Upper lobe of left lung (tissue), 6 donors: ENCODE data around the gene RFTN2. TPM values are rescaled to one million over a fixed set of nuclear protein-coding genes. Genes with fewer than 3 reads are reported as not detected.

Experiments
- ATAC-seq, 2 donors: fragments of 200-7000 bp; cut with Tn5 transposase; one replicate each; pipeline ENCODE4 v1.9.1; 2022; ENCODE audit warnings: mild to moderate bottlenecking in 2 of 2, moderate library complexity in 2 of 2; ENCODE audit not compliant: low FRiP score in 2 of 2
- DNase-seq, 2 donors: peaks; one replicate each; pipeline ENCODE4 v3.0.0-alpha.2; 2019 to 2020
- H3K27ac ChIP-seq, 4 donors: fragments of 200-600 bp; sonication (generic); one replicate each; pipeline ENCODE4 v1.5.1; 2016 to 2019
- H3K27me3 ChIP-seq, 4 donors: fragments of 200-600 bp; sonication (generic); one replicate each; pipeline ENCODE4 v1.5.1; 2017 to 2019
- H3K36me3 ChIP-seq, 4 donors: fragments of 200-600 bp; sonication (generic); one replicate each; pipeline ENCODE4 v1.5.1; 2016 to 2019
- H3K4me1 ChIP-seq, 4 donors: fragments of 200-600 bp; sonication (generic); one replicate each; pipeline ENCODE4 v1.5.1; 2018 to 2019
- H3K4me3 ChIP-seq, 4 donors: fragments of 200-600 bp; sonication (generic); one replicate each; pipeline ENCODE4 v1.5.1; 2017 to 2019; ENCODE audit warnings: mild to moderate bottlenecking in 2 of 4, moderate library complexity in 1 of 4
- H3K9me3 ChIP-seq, 4 donors: fragments of 200-600 bp; sonication (generic); one replicate each; pipeline ENCODE4 v1.5.1; 2018 to 2019
- EP300 ChIP-seq, 4 donors: sonication (generic); formaldehyde crosslinking; IDR thresholded peaks; one replicate each; pipeline ENCODE4 v1.5.1; 2017; ENCODE audit warnings: antibody characterized with exemption in 4 of 4, control low read depth in 2 of 4
- POLR2A ChIP-seq, 4 donors: fragments of 450-650 bp; IDR thresholded peaks; one replicate each; pipeline ENCODE4 v1.5.1; 2016 to 2017; ENCODE audit warnings: antibody characterized with exemption in 4 of 4, mild to moderate bottlenecking in 2 of 4
- POLR2AphosphoS5 ChIP-seq, 2 donors: sonication (generic); formaldehyde crosslinking; IDR thresholded peaks; one replicate each; pipeline ENCODE4 v1.5.1; 2017; ENCODE audit warnings: antibody characterized with exemption in 2 of 2
- WGBS, 2 donors: methylation state at CpG; one replicate each; pipeline ENCODE4 v1.1.5; 2017 to 2018; 5-methylcytosine and 5-hydroxymethylcytosine counted together
- total RNA-seq, 6 donors: library from RNA; depleted of rRNA in 4 of 6; stranded (reverse); fragments of >200 nt in 4 of 6; gene quantifications; one replicate each; pipeline versions ENCODE4 v1.1.0 to v1.2.1, GENCODE V29; 2016 to 2021
- TF ChIP-seq, protein P1 (sequence below), 6 experiments: fragments of 450-650 bp in 4 of 6; fragments of 200-600 bp in 2 of 6; sonication (generic) in 2 of 6; IDR thresholded peaks; one replicate each; pipeline ENCODE4 v1.5.1; 2016 to 2019; ENCODE audit warnings: antibody characterized with exemption in 6 of 6
- donor health status: DM: no; HTN: no; CAD: no; lungs with moderate emphysema.
- donor health status: DM: no; HTN: yes; CAD: no; lungs with severe emphysema.

Gene RFTN2
- total RNA-seq, 6 donors from 2014 or later: 1.0 to 7.0 (median 2.8) TPM

DNA sequence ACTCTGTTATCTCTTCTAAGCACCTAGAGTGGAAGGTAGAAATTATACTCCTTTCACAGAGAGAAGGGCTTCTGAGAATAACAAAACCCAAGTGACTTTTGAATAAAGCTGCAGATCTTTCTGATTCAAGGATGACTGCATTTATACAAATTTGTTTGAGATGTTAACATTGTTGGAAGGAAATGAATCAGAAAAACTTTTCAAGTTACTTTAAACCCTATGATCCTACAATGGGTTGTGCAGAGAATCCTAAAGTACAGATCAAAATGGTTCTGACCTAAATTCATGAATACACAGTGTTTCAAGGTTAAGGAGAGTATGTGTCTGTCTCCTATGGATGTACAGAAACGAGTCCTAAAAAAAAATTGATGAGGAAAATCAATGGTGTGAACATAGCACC, 1.8 kb downstream of the RFTN2 start:
- TF ChIP-seq, protein P1, sequence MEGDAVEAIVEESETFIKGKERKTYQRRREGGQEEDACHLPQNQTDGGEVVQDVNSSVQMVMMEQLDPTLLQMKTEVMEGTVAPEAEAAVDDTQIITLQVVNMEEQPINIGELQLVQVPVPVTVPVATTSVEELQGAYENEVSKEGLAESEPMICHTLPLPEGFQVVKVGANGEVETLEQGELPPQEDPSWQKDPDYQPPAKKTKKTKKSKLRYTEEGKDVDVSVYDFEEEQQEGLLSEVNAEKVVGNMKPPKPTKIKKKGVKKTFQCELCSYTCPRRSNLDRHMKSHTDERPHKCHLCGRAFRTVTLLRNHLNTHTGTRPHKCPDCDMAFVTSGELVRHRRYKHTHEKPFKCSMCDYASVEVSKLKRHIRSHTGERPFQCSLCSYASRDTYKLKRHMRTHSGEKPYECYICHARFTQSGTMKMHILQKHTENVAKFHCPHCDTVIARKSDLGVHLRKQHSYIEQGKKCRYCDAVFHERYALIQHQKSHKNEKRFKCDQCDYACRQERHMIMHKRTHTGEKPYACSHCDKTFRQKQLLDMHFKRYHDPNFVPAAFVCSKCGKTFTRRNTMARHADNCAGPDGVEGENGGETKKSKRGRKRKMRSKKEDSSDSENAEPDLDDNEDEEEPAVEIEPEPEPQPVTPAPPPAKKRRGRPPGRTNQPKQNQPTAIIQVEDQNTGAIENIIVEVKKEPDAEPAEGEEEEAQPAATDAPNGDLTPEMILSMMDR (IDR thresholded peaks at IDR 0.05): no peak
- no peak for TF ChIP-seq EP300 (IDR thresholded peaks at IDR 0.05)
- TF ChIP-seq POLR2AphosphoS5 (IDR thresholded peaks at IDR 0.05): no peak
- TF ChIP-seq POLR2A (IDR thresholded peaks at IDR 0.05): no peak
- H3K4me3 ChIP-seq: peak overlapping the region in 2 of 4 donors; percentile 31 to 38
- no peaks in the 10 kb centered on the region for H3K9me3 ChIP-seq
- H3K36me3 ChIP-seq: no peaks in the 10 kb centered on the region
- DNase-seq (no peak), ATAC-seq (no peak)
- 50 to 65% methylated on average over 1 of the region's 1 CpG for WGBS, 2 donors
- H3K27me3 ChIP-seq: no peaks in the 10 kb centered on the region
- H3K4me1 ChIP-seq: peaks cover 0 to 10% (median 0%) of the 10 kb centered on the region in 4 donors
- H3K27ac ChIP-seq: no peak overlapping the region

GRCh38 chr2:197673106-197673505, 2.3 kb downstream of the RFTN2 start:
- Histone ChIP-seq H3K27me3 (no peaks in the 10 kb centered on the region), H3K36me3 (no peaks in the 10 kb centered on the region), H3K27ac (no peak overlapping the region), H3K4me1 (peaks cover 0 to 10% (median 0%) of the 10 kb centered on the region in 4 donors), H3K4me3 (peak overlapping the region in 2 of 4 donors; percentile 31 to 38), H3K9me3 (no peaks in the 10 kb centered on the region)
- ATAC-seq (no peak), DNase-seq (no peak)
- TF ChIP-seq POLR2A (IDR thresholded peaks at IDR 0.05) (no peak), POLR2AphosphoS5 (IDR thresholded peaks at IDR 0.05) (no peak), EP300 (IDR thresholded peaks at IDR 0.05) (no peak)
- TF ChIP-seq, protein P1 (IDR thresholded peaks at IDR 0.05): no peak
- 68 to 83% methylated on average over 5 of the region's 5 CpGs for WGBS, 2 donors

DNA sequence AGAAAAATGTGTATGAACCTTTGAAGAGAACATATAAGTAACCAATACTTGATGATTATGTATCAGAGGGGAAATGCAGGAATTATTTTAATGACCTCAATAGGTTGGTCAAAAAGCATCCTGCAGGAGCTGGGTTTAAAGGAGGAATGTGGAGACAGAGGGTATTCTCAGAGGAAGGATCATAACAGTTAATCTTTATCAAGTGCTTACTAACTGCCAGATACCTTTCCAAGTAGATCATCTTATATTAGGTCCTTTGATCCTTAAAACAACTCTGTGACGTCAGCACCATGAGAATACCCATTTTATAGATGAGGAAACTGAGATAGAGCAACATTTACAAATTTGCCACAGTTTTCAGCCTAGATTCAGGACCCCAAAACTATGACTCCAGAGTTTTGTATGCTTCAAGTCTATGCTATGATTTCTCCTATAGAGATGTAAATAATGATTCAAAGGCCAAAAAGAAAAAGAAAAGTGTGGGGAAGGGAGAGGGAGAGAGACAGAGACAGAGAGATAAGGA, 3.0 kb downstream of the RFTN2 start:
- TF ChIP-seq, protein P1 (IDR thresholded peaks at IDR 0.05): no peak
- no peak for TF ChIP-seq EP300 (IDR thresholded peaks at IDR 0.05)
- no peak for TF ChIP-seq POLR2AphosphoS5 (IDR thresholded peaks at IDR 0.05)
- no peak for TF ChIP-seq POLR2A (IDR thresholded peaks at IDR 0.05)
- Histone ChIP-seq H3K4me3 (no peak overlapping the region), H3K4me1 (peaks cover 0 to 10% (median 0%) of the 10 kb centered on the region in 4 donors), H3K36me3 (no peaks in the 10 kb centered on the region), H3K27ac (no peak overlapping the region), H3K9me3 (no peaks in the 10 kb centered on the region), H3K27me3 (no peaks in the 10 kb centered on the region)
- ATAC-seq (no peak), DNase-seq (no peak)
- WGBS, 2 donors: 60 to 64% methylated on average over 1 of the region's 1 CpG

- H3K9me3 ChIP-seq: peaks cover 4 to 12% (median 7%) of the 10 kb centered on the region in 4 donors
- no peaks in the 10 kb centered on the region for H3K36me3 ChIP-seq
- ATAC-seq (no peak), DNase-seq (no peak)
- TF ChIP-seq POLR2AphosphoS5 (IDR thresholded peaks at IDR 0.05) (no peak), POLR2A (IDR thresholded peaks at IDR 0.05) (no peak), EP300 (IDR thresholded peaks at IDR 0.05) (no peak)
- TF ChIP-seq, protein P1 (IDR thresholded peaks at IDR 0.05): no peak
- no peaks in the 10 kb centered on the region for H3K4me1 ChIP-seq
- H3K27me3 ChIP-seq: no peaks in the 10 kb centered on the region
- no peak overlapping the region for H3K4me3 ChIP-seq
- H3K27ac ChIP-seq: no peak overlapping the region
These were observed 6.3 kb downstream of the RFTN2 start for GRCh38 chr2:197669077-197669476.

DNA sequence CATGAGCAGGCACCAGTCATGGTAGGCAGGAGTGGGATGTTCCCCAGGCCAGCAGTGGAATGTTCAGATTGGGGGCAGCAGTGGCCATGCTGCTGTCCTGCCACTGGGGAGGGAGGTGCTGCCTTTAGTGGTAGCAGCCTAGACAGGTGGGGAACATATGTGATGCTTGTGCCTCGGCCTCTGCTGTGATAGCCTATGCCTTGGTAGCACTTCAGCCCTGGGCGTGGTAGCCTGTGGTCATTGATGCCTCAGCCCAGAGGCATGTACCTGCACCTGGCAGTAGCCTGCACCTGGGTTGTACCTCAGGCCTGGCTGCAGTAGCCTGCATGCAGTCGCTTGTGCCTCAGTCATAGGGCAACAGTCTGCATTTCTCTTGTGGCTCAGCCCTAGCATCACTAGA, 7.1 kb downstream of the RFTN2 start:
- H3K36me3 ChIP-seq: no peaks in the 10 kb centered on the region
- no peaks in the 10 kb centered on the region for H3K27me3 ChIP-seq
- 100% methylated on average over 1 of the region's 3 CpGs; no CpG with 5 or more reads in 1 of the 2 donors for WGBS, 2 donors
- H3K27ac ChIP-seq: no peak overlapping the region
- TF ChIP-seq, protein P1 (IDR thresholded peaks at IDR 0.05): no peak
- no peak for TF ChIP-seq POLR2AphosphoS5 (IDR thresholded peaks at IDR 0.05)
- no peak for TF ChIP-seq EP300 (IDR thresholded peaks at IDR 0.05)
- no peak for TF ChIP-seq POLR2A (IDR thresholded peaks at IDR 0.05)
- H3K9me3 ChIP-seq: peaks cover 4 to 12% (median 7%) of the 10 kb centered on the region in 4 donors
- H3K4me1 ChIP-seq: no peaks in the 10 kb centered on the region
- ATAC-seq (no peak), DNase-seq (peak in 1 of 2 donors; percentile 5)
- no peak overlapping the region for H3K4me3 ChIP-seq
